Measurements from ENCODE around the gene OSBPL2. TPM values are rescaled to one million over a fixed set of nuclear protein-coding genes. Genes with fewer than 3 reads are reported as not detected.

Gene OSBPL2
- total and polyA plus RNA-seq, 2 donors (not counting 1 experiment from before 2014, with no cell fraction given) = 28.1 to 74.3 TPM

GRCh38 chr20:62330576-62331317 lies 92.4 kb downstream of the OSBPL2 start:
- H3K4me3 Mint-ChIP-seq = no peak overlapping the region
- POLR2A ChIA-PET = no interaction called here
- intact Hi-C loops (cut with micrococcal nuclease) = no loop called here
- peaks cover 0 to 60% of the 10 kb centered on the region in 2 experiments for H3K36me3 ChIP-seq (replicated peaks in 1 of 2; ENCODE audit: control extremely low read depth in 1 of 2, control insufficient read depth in 1 of 2, extremely low read depth in 1 of 2, insufficient read depth in 2 of 2, low read length in 1 of 2)
- H4K20me1 ChIP-seq (ENCODE audit: control insufficient read depth, insufficient read depth, low read length, poor library complexity, severe bottlenecking) = no peaks in the 10 kb centered on the region
- no peak overlapping the region for H3K27ac ChIP-seq (ENCODE audit: low read length in 2 of 2)
- 92% methylated on average over 29 of the region's 46 CpGs for WGBS (ENCODE audit: insufficient coverage)
- no peak overlapping the region for H2AFZ ChIP-seq (ENCODE audit: insufficient read depth, low read depth, low read length, poor library complexity, severe bottlenecking)
- H3K27me3 ChIP-seq (replicated peaks in 1 of 4; ENCODE audit: control extremely low read depth in 1 of 4, control insufficient read depth in 3 of 4, insufficient read depth in 4 of 4, low read length in 3 of 4) = no peaks in the 10 kb centered on the region
- H3K4me1 Mint-ChIP-seq = peaks cover 3% of the 10 kb centered on the region
- H3K4me3 ChIP-seq (ENCODE audit: control extremely low read depth in 1 of 5, extremely low read depth in 1 of 5, insufficient read depth in 1 of 5, low read depth in 2 of 5, low read length in 4 of 5) = no peak overlapping the region
- H3K4me1 ChIP-seq (ENCODE audit: control insufficient read depth in 2 of 2, insufficient read depth in 2 of 2, low read length in 2 of 2) = peaks cover 7 to 11% of the 10 kb centered on the region in 2 donors
- H3K27ac Mint-ChIP-seq = no peak overlapping the region
- H3K9ac ChIP-seq (ENCODE audit: low read length) = no peak overlapping the region
- no peaks in the 10 kb centered on the region for H3K79me2 ChIP-seq (ENCODE audit: control insufficient read depth, insufficient read depth, low read length)
- H3K9me3 Mint-ChIP-seq (ENCODE audit: insufficient read depth) = no peaks in the 10 kb centered on the region
- no peaks in the 10 kb centered on the region for H3K27me3 Mint-ChIP-seq
- CTCF ChIA-PET = interaction anchor here (1.2 kb wide), 1 partner anchor 9 kb away, joined by 3 read pairs; no protein-coding TSS in a partner anchor
- H3K9me3 ChIP-seq (ENCODE audit: control extremely low read depth in 1 of 3, control insufficient read depth in 2 of 3, insufficient read depth in 1 of 3, low read length in 2 of 3) = no peaks in the 10 kb centered on the region
- H3K4me2 ChIP-seq (replicated peaks; ENCODE audit: low read depth, low read length, poor library complexity, severe bottlenecking) = no peak overlapping the region
- no peak for ATAC-seq (ENCODE audit: low read depth)
- no peak for DNase-seq
- TF ChIP-seq, protein P1, sequence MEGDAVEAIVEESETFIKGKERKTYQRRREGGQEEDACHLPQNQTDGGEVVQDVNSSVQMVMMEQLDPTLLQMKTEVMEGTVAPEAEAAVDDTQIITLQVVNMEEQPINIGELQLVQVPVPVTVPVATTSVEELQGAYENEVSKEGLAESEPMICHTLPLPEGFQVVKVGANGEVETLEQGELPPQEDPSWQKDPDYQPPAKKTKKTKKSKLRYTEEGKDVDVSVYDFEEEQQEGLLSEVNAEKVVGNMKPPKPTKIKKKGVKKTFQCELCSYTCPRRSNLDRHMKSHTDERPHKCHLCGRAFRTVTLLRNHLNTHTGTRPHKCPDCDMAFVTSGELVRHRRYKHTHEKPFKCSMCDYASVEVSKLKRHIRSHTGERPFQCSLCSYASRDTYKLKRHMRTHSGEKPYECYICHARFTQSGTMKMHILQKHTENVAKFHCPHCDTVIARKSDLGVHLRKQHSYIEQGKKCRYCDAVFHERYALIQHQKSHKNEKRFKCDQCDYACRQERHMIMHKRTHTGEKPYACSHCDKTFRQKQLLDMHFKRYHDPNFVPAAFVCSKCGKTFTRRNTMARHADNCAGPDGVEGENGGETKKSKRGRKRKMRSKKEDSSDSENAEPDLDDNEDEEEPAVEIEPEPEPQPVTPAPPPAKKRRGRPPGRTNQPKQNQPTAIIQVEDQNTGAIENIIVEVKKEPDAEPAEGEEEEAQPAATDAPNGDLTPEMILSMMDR (IDR thresholded peaks at IDR 0.05) = no peak
- TF ChIP-seq EZH2 (IDR thresholded peaks at IDR 0.05; ENCODE audit: borderline replicate concordance, insufficient read depth, low read depth, low read length, poor library complexity, severe bottlenecking) = no peak

- no peaks in the 10 kb centered on the region for H4K20me1 ChIP-seq (ENCODE audit: control insufficient read depth, insufficient read depth, low read length, poor library complexity, severe bottlenecking)
- no peak for ATAC-seq (ENCODE audit: low read depth)
- no peaks in the 10 kb centered on the region for H3K27me3 ChIP-seq (replicated peaks in 1 of 4; ENCODE audit: control extremely low read depth in 1 of 4, control insufficient read depth in 3 of 4, insufficient read depth in 4 of 4, low read length in 3 of 4)
- ChIA-PET CTCF (interaction anchor here (1.2 kb wide), 1 partner anchor 8 kb away, joined by 3 read pairs; no protein-coding TSS in a partner anchor), POLR2A (no interaction called here)
- H3K27ac Mint-ChIP-seq = no peak overlapping the region
- no peaks in the 10 kb centered on the region for H3K27me3 Mint-ChIP-seq
- no peak overlapping the region for H3K4me3 Mint-ChIP-seq
- no peaks in the 10 kb centered on the region for H3K9me3 ChIP-seq (ENCODE audit: control extremely low read depth in 1 of 3, control insufficient read depth in 2 of 3, insufficient read depth in 1 of 3, low read length in 2 of 3)
- no peak overlapping the region for H2AFZ ChIP-seq (ENCODE audit: insufficient read depth, low read depth, low read length, poor library complexity, severe bottlenecking)
- H3K4me1 Mint-ChIP-seq = peaks cover 9% of the 10 kb centered on the region
- WGBS (ENCODE audit: insufficient coverage) = 97% methylated on average over 19 of the region's 19 CpGs
- H3K27ac ChIP-seq (ENCODE audit: low read length in 2 of 2) = no peak overlapping the region
- H3K4me3 ChIP-seq (ENCODE audit: control extremely low read depth in 1 of 5, extremely low read depth in 1 of 5, insufficient read depth in 1 of 5, low read depth in 2 of 5, low read length in 4 of 5) = no peak overlapping the region
- peaks cover 13 to 17% of the 10 kb centered on the region in 2 donors for H3K4me1 ChIP-seq (ENCODE audit: control insufficient read depth in 2 of 2, insufficient read depth in 2 of 2, low read length in 2 of 2)
- H3K79me2 ChIP-seq (ENCODE audit: control insufficient read depth, insufficient read depth, low read length) = no peaks in the 10 kb centered on the region
- H3K4me2 ChIP-seq (replicated peaks; ENCODE audit: low read depth, low read length, poor library complexity, severe bottlenecking) = no peak overlapping the region
- H3K9me3 Mint-ChIP-seq (ENCODE audit: insufficient read depth) = no peaks in the 10 kb centered on the region
- DNase-seq = no peak
- no peak overlapping the region for H3K9ac ChIP-seq (ENCODE audit: low read length)
- TF ChIP-seq, protein P1 (IDR thresholded peaks at IDR 0.05) = no peak
- no peak for TF ChIP-seq EZH2 (IDR thresholded peaks at IDR 0.05; ENCODE audit: borderline replicate concordance, insufficient read depth, low read depth, low read length, poor library complexity, severe bottlenecking)
- H3K36me3 ChIP-seq (replicated peaks in 1 of 2; ENCODE audit: control extremely low read depth in 1 of 2, control insufficient read depth in 1 of 2, extremely low read depth in 1 of 2, insufficient read depth in 2 of 2, low read length in 1 of 2) = peaks cover 0 to 60% of the 10 kb centered on the region in 2 experiments
- intact Hi-C loops (cut with micrococcal nuclease) = no loop called here
Measured at GRCh38 chr20:62331347-62331746, 93.0 kb downstream of the OSBPL2 start.
